Upper lobe of left lung (tissue), 4 donors: ENCODE results near the gene OPRL1.

Source experiments
- CTCF ChIP-seq, 6 experiments: fragments of 450-650 bp in 4 of 6; fragments of 200-600 bp in 2 of 6; sonication (generic) in 2 of 6; IDR thresholded peaks; one replicate each; pipeline ENCODE4 v1.5.1; 2016 to 2019; ENCODE audit warnings: antibody characterized with exemption in 6 of 6
- POLR2A ChIP-seq, 4 donors: fragments of 450-650 bp; IDR thresholded peaks; one replicate each; pipeline ENCODE4 v1.5.1; 2016 to 2017; ENCODE audit warnings: antibody characterized with exemption in 4 of 4, mild to moderate bottlenecking in 2 of 4
- POLR2AphosphoS5 ChIP-seq, 2 donors: sonication (generic); formaldehyde crosslinking; IDR thresholded peaks; one replicate each; pipeline ENCODE4 v1.5.1; 2017; ENCODE audit warnings: antibody characterized with exemption in 2 of 2

DNA sequence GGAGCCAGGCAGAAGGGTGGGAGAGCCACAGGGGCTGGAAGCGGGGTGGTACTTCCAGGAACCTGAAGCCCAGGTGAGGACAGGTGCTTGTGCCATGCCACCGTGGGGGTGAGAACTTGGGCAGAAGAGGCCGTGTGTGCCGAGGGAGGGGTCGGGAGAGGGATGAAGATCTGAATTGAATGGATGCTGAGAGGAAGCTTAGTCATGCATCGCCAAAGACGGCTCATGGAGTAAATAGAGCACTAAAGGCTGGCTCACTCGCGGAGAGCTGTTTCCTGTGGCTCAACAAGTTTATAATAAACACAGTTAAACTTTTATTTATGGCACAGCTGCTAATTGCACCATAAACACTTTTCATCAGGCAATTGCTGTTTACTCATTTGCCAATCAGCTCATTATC is 62.7 kb downstream of the OPRL1 start:
- TF ChIP-seq CTCF (IDR thresholded peaks at IDR 0.05) (no peak), POLR2AphosphoS5 (IDR thresholded peaks at IDR 0.05) (no peak), POLR2A (IDR thresholded peaks at IDR 0.05) (no peak)
